GM12892 (cell line): ENCODE results near the gene NEK2.
A peak's percentile ranks its signal among the peaks of the same experiment; 100 is the strongest.
"Not testable (repeated sequence)": the region's sequence is repeated elsewhere in the genome, so short reads cannot be mapped to it uniquely, and the experiment has no call there.

Source experiments
- DNase-seq: peaks from one replicate; pipeline ENCODE4 v3.0.0; 2011; ENCODE audit not compliant: insufficient read length
- FAIRE-seq: peaks from 2 replicates; lab custom pipeline; 2011; peaks lifted over from hg19 to GRCh38; lab: Jason Lieb, UNC
- POLR2A ChIP-seq: IDR thresholded peaks from 2 replicates; pipeline ENCODE4 v1.6.1; 2011; ENCODE audit warnings: low read depth, low read length, control low read depth
- POLR2AphosphoS5 ChIP-seq: IDR thresholded peaks from 2 replicates; pipeline ENCODE4 v1.6.1; 2011; ENCODE audit warnings: low read depth, low read length, control low read depth
- TAF1 ChIP-seq: IDR thresholded peaks from 2 replicates; pipeline ENCODE4 v1.6.1; 2011; ENCODE audit warnings: low read depth, mild to moderate bottlenecking, control low read depth, low read length, borderline replicate concordance

The NEK2 gene

GRCh38 chr1:211654838-211655787, 20.3 kb downstream of the NEK2 start:
- TF ChIP-seq POLR2AphosphoS5 (no peak), TAF1 (no peak), POLR2A (no peak)
- no peak for DNase-seq
- peak; percentile 80 for FAIRE-seq

GRCh38 chr1:211653959-211654496, 21.4 kb downstream of the NEK2 start:
- TF ChIP-seq TAF1 (no peak), POLR2A (no peak), POLR2AphosphoS5 (no peak)
- no peak for DNase-seq
- FAIRE-seq = no peak

- no peak for DNase-seq
- no peak for FAIRE-seq
- no peak for TF ChIP-seq POLR2AphosphoS5
- no peak for TF ChIP-seq POLR2A
- no peak for TF ChIP-seq TAF1
These were observed 22.1 kb downstream of the NEK2 start for GRCh38 chr1:211653293-211653692.

DNA sequence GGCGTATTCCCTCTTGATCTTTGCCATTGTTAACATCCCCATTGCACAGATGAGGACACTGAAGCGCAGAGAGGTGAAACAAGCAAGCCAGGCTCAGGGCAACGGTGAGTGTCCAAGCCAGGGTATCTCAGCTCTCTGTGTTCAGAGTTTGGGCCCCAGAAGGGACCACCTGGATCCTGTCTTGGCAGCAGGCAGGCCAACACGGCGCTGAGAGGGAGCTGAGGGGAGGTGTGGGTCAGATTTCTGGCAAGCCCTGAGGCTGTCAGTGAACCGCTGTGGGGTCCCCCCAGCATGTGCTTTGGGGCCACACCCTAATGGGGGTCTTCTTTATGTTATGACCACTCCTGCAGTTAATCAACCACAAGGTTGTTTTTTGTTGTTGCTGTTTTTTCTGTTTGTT, 23.1 kb downstream of the NEK2 start:
- FAIRE-seq (no peak), DNase-seq (no peak)
- TF ChIP-seq POLR2AphosphoS5 (no peak), TAF1 (no peak), POLR2A (no peak)

GRCh38 chr1:211650904-211651303, 24.5 kb downstream of the NEK2 start:
- TF ChIP-seq POLR2AphosphoS5 (no peak), TAF1 (no peak), POLR2A (no peak)
- DNase-seq (no peak), FAIRE-seq (no peak)

DNA sequence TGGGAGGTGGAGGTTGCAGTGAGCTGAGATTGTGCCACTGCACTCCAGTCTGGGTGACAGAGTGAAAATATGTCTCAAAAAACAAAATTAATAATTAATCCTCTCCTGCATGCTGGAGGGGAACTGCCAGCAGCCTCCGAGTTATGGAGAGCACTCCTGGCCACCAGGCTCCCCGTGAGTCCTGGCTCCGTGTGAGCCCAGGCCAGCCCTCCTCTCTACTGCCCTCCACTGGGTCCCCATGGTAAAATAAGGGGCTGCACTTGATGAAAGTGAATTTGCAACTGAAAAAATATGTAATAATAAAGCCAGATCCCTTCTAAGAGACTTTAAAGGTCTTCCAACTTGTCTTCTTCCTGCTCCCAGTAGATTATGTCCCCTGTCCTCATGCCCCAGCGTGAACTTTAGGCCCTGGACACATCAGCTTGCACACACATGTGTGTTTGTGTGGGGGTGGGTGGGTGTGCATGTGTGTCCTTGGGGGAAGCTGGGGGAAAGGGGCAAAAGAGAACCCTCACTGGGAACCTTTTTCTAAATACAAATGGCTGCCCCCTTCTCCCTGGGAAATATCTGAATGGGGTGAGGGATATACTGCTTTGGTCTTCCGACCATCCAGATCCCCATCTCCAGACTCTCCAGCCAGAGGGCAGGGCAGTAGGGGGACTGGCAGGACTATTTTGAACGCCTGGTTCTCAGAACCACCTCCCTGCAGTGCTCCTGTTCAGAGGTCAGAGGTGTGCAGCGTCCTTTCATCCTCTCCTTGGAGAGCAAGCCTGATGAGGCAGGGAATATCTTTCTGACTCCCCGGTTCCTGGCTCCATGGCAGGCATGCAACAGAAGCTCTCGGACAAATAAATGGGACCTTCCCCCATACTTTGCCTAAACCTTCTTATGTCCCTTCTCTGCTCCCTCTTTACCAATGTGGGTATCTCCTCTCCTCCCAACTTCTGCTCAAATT, 26.2 kb downstream of the NEK2 start:
- TF ChIP-seq POLR2A (no peak), POLR2AphosphoS5 (no peak), TAF1 (no peak)
- DNase-seq (no peak), FAIRE-seq (no peak)

GRCh38 chr1:211648336-211648735, 27.1 kb downstream of the NEK2 start:
- DNase-seq = no peak
- no peak for FAIRE-seq
- TF ChIP-seq TAF1 (no peak), POLR2A (no peak), POLR2AphosphoS5 (no peak)

DNA sequence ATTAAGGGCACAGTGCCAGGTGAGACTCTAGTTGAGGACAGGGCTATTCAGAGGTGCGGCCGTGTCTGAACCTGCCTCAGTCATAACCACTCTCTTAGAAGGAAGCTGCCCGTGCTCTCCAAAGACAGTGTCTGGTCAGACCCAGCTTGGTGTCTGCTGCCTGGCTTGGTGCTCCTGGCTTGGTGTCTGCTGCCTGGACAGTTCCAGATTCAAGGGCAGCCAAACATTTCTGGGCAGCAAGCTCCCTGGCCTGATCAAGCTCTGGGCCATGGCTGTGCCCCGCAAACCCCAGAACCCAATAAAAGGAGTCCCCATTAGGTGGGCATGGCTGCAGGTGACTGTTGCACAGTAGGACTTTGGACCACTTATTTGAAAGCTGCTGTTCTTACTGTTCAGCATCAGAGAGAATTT, 27.7 kb downstream of the NEK2 start:
- no peak for TF ChIP-seq POLR2AphosphoS5
- TF ChIP-seq TAF1 = no peak
- TF ChIP-seq POLR2A = no peak
- no peak for DNase-seq
- no peak for FAIRE-seq

DNA sequence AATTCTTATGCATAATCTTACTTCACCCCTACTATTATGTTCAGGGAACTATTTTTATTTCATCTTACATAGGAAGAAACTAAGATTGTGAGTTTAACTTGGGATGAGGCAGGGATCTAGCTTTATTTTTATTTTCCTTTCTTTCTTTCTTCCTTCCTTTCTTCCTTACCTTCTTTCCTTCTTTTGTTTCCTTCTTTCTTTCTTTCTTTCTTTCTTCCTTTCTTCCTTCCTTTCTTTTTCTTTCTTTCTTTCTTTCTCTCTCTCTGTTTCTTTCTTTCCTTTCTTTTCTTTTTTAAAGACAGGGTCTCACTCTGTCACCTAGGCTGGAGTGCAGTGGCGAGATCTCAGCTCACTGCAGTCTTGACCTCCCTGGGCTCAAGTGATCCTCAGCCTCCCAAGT, 28.9 kb downstream of the NEK2 start:
- FAIRE-seq = no peak
- TF ChIP-seq TAF1 (no peak), POLR2AphosphoS5 (no peak), POLR2A (no peak)
- DNase-seq = no peak

GRCh38 chr1:211645601-211646000, 29.8 kb downstream of the NEK2 start:
- not testable (repeated sequence) for FAIRE-seq, DNase-seq

DNA sequence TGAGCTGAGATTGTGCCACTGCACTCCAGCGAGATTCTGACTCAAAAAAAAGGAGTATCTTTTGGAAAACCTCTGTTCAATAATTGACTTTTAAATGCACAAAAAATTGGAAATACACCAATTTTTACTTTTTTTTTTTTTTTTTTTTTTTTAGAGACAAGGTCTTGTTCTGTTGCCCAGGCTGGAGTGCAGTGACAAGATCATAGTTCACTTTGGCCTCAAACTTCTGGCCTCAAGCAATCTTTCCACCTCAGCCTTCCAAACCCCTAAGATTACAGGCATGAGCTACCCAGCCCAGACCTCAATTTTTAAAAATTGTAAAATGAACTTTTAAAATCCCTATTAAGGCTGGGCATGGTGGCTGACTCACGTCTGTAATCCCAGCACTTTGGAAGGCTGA, 30.8 kb downstream of the NEK2 start:
- TF ChIP-seq POLR2A (no peak), POLR2AphosphoS5 (no peak), TAF1 (no peak)
- DNase-seq (no peak), FAIRE-seq (no peak)
